Mesenchymal stem cell (in vitro differentiated cells and primary cell): ENCODE data around the gene LCN1.

Experiments used
- DNase-seq: peaks from one replicate; pipeline ENCODE4 v3.0.0-alpha.2; 2013
- H2AFZ ChIP-seq: one replicate; pipeline ENCODE4 v1.6.1; 2013; ENCODE audit warnings: low read depth, mild to moderate bottlenecking, control low read depth, inconsistent platforms, low read length, moderate library complexity
- H2AK5ac ChIP-seq: 2 replicates; pipeline ENCODE4 v1.6.1; 2013; ENCODE audit warnings: low read length, moderate library complexity, mild to moderate bottlenecking, inconsistent platforms; ENCODE audit not compliant: severe bottlenecking
- H2BK120ac ChIP-seq: one replicate; pipeline ENCODE4 v1.6.1; 2013; ENCODE audit warnings: low read depth, mild to moderate bottlenecking, inconsistent platforms, low read length, moderate library complexity
- H2BK12ac ChIP-seq, 2 experiments: one replicate each; pipeline ENCODE4 v1.6.1; 2013; ENCODE audit warnings: inconsistent platforms in 2 of 2, low read length in 2 of 2, mild to moderate bottlenecking in 2 of 2, moderate library complexity in 2 of 2, control low read depth in 1 of 2
- H2BK15ac ChIP-seq: one replicate; pipeline ENCODE4 v1.6.1; 2013; ENCODE audit warnings: mild to moderate bottlenecking, low read depth, inconsistent platforms; ENCODE audit not compliant: poor library complexity, severe bottlenecking
- H2BK5ac ChIP-seq: 2 replicates; pipeline ENCODE4 v1.6.1; 2013; ENCODE audit warnings: low read depth, mild to moderate bottlenecking, low read length, control low read depth, inconsistent platforms; ENCODE audit not compliant: poor library complexity, severe bottlenecking
- H3K14ac ChIP-seq, 2 experiments: one replicate each; pipeline ENCODE4 v1.6.1; 2013; ENCODE audit warnings: inconsistent platforms in 2 of 2, low read length in 2 of 2, control low read depth in 1 of 2, mild to moderate bottlenecking in 1 of 2, moderate library complexity in 1 of 2
- H3K18ac ChIP-seq, 2 experiments: one replicate each; pipeline ENCODE4 v1.6.1; 2013; ENCODE audit warnings: inconsistent platforms in 2 of 2, low read length in 2 of 2, control low read depth in 1 of 2, low read depth in 1 of 2, mild to moderate bottlenecking in 1 of 2
- H3K23ac ChIP-seq, 2 experiments: one replicate each; pipeline ENCODE4 v1.6.1; 2013; ENCODE audit warnings: inconsistent platforms in 2 of 2, low read length in 2 of 2, mild to moderate bottlenecking in 2 of 2, moderate library complexity in 2 of 2, control low read depth in 1 of 2
- H3K27ac ChIP-seq: 2 replicates; pipeline ENCODE4 v1.5.1; 2013; ENCODE audit warnings: mild to moderate bottlenecking, moderate library complexity, low read length, control low read depth, inconsistent platforms; ENCODE audit not compliant: poor library complexity, severe bottlenecking
- H3K27me3 ChIP-seq, 2 experiments: 2 replicates each; pipeline versions ENCODE4 v1.6.1 to v1.7.0; 2013; ENCODE audit warnings: low read length in 2 of 2, mild to moderate bottlenecking in 2 of 2, moderate library complexity in 2 of 2, control low read depth in 1 of 2, inconsistent platforms in 1 of 2; ENCODE audit not compliant: control insufficient read depth in 1 of 2, insufficient read depth in 1 of 2
- H3K36me3 ChIP-seq, 2 experiments: 2 replicates each; pipeline versions ENCODE4 v1.6.1 to v1.7.0; 2013; ENCODE audit warnings: low read length in 2 of 2, control low read depth in 1 of 2, inconsistent platforms in 1 of 2, low read depth in 1 of 2, mild to moderate bottlenecking in 1 of 2; ENCODE audit not compliant: insufficient read depth in 2 of 2, control insufficient read depth in 1 of 2
- H3K4ac ChIP-seq, 2 experiments: one replicate each; pipeline ENCODE4 v1.6.1; 2013; ENCODE audit warnings: inconsistent platforms in 2 of 2, low read length in 2 of 2, mild to moderate bottlenecking in 2 of 2, moderate library complexity in 2 of 2, control low read depth in 1 of 2, low read depth in 1 of 2
- H3K4me1 ChIP-seq: 2 replicates; pipeline ENCODE4 v1.6.1; 2013; ENCODE audit warnings: low read depth, low read length, control low read depth; ENCODE audit not compliant: control insufficient read depth, insufficient read depth
- H3K4me2 ChIP-seq: 2 replicates; pipeline ENCODE4 v1.6.1; 2013; ENCODE audit warnings: low read length, mild to moderate bottlenecking, inconsistent platforms; ENCODE audit not compliant: poor library complexity, severe bottlenecking
- H3K4me3 ChIP-seq, 2 experiments: 2 replicates each; pipeline versions ENCODE4 v1.5.1 to v1.7.0; 2013; ENCODE audit warnings: low read length in 2 of 2, mild to moderate bottlenecking in 2 of 2, control low read depth in 1 of 2, low read depth in 1 of 2; ENCODE audit not compliant: insufficient read depth in 1 of 2
- H3K79me1 ChIP-seq: replicated peaks from 2 replicates; pipeline ENCODE4 v1.6.1; 2013; ENCODE audit warnings: mild to moderate bottlenecking, control low read depth, low read length, inconsistent platforms; ENCODE audit not compliant: poor library complexity, severe bottlenecking
- H3K9ac ChIP-seq: 2 replicates; pipeline ENCODE4 v1.7.0; 2013; ENCODE audit warnings: mild to moderate bottlenecking, low read length, moderate library complexity
- H3K9me3 ChIP-seq: 2 replicates; pipeline ENCODE4 v1.7.0; 2013; ENCODE audit warnings: mild to moderate bottlenecking, low read length; ENCODE audit not compliant: control insufficient read depth
- H4K8ac ChIP-seq: one replicate; pipeline ENCODE4 v1.6.1; 2013; ENCODE audit warnings: inconsistent platforms, mild to moderate bottlenecking, low read length, moderate library complexity
- H4K91ac ChIP-seq: one replicate; pipeline ENCODE4 v1.6.1; 2013; ENCODE audit warnings: mild to moderate bottlenecking, low read length, inconsistent platforms
- WGBS: methylation state at CpG from one replicate; pipeline ENCODE4 v1.1.7; 2013; ENCODE audit warnings: mixed read lengths; 5-methylcytosine and 5-hydroxymethylcytosine counted together

The LCN1 gene

DNA sequence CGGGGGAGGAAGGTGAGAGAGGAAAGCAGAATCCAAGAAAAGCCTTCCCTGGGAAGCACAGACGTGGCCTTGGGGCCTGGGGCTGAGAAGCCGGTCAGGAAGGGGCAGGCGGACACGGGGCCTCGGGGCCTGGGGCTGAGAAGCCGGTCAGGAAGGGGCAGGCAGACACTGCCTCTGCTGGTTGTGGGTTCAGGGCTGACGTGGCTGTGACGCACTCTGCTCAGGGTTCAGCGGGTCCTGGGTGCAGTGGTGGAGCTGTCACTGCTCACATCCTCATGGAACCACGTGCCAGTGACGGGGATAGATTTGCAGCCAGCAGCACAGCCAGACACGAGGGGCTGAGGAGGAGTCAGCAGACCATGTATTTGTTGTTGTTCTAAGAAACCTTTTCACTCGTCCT, 53.1 kb downstream of the LCN1 start:
- Histone ChIP-seq H3K23ac (no peak overlapping the region), H3K14ac (no peak overlapping the region), H3K4ac (no peak overlapping the region), H3K9me3 (peaks cover 3% of the 10 kb centered on the region), H2AFZ (no peak overlapping the region), H4K91ac (no peak overlapping the region), H2BK15ac (no peak overlapping the region), H3K36me3 (no peaks in the 10 kb centered on the region), H3K79me1 (no peaks in the 10 kb centered on the region), H3K4me1 (no peaks in the 10 kb centered on the region), H2BK5ac (no peak overlapping the region), H3K27ac (no peak overlapping the region), H2AK5ac (no peak overlapping the region), H3K18ac (no peak overlapping the region), H3K4me3 (no peak overlapping the region), H3K27me3 (no peaks in the 10 kb centered on the region), H2BK120ac (no peak overlapping the region), H2BK12ac (no peak overlapping the region), H3K4me2 (no peak overlapping the region), H3K9ac (no peak overlapping the region), H4K8ac (no peak overlapping the region)
- no peak for DNase-seq
- 79% methylated on average over 14 of the region's 14 CpGs for WGBS

DNA sequence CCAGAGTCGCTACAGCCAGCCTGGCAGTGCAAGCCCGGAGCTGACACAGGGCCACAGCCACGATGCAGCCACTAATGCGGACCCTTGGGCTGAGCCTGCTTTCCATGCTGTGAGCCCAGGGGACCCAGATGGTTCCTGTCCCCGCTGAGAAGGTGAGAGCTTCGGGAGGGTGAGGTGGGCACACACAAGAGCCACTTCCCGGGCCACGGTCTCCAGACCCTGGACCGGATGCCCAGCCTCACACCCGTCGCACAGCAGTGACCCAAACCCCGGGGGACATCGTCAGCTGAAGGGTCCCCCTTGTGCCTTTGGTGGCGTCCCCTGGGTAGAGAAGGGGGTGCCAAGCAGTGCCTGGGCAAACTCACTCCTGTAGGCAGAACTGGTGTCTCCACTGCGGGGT, 53.7 kb downstream of the LCN1 start:
- WGBS: 91% methylated on average over 15 of the region's 15 CpGs
- Histone ChIP-seq H3K9me3 (peaks cover under 1% of the 10 kb centered on the region), H2BK12ac (no peak overlapping the region), H4K91ac (no peak overlapping the region), H2BK15ac (no peak overlapping the region), H2AK5ac (no peak overlapping the region), H3K18ac (no peak overlapping the region), H2BK120ac (no peak overlapping the region), H4K8ac (no peak overlapping the region), H3K4me3 (no peak overlapping the region), H3K9ac (no peak overlapping the region), H3K4ac (no peak overlapping the region), H3K27ac (no peak overlapping the region), H2BK5ac (no peak overlapping the region), H3K79me1 (no peaks in the 10 kb centered on the region), H3K14ac (no peak overlapping the region), H3K23ac (no peak overlapping the region), H3K4me1 (no peaks in the 10 kb centered on the region), H2AFZ (no peak overlapping the region), H3K27me3 (no peaks in the 10 kb centered on the region), H3K36me3 (no peaks in the 10 kb centered on the region), H3K4me2 (no peak overlapping the region)
- DNase-seq: no peak
